Measurements from ENCODE around the gene FLT3. TPM values are rescaled to one million over a fixed set of nuclear protein-coding genes. Genes with fewer than 3 reads are reported as not detected.

The FLT3 gene
- total RNA-seq, 4 donors from 2014 or later: under 0.01 to 0.90 (median 0.24) TPM; not detected in 1

GRCh38 chr13:27955014-27955591 lies 145.3 kb downstream of the FLT3 start:
- Histone ChIP-seq H3K36me3 (no peaks in the 10 kb centered on the region), H3K4me1 (peaks cover 0 to 7% of the 10 kb centered on the region in 2 donors), H3K4me3 (no peak overlapping the region), H3K9me3 (no peaks in the 10 kb centered on the region), H3K27me3 (peaks cover 18 to 65% of the 10 kb centered on the region in 2 donors), H3K27ac (no peak overlapping the region)
- TF ChIP-seq CTCF (IDR thresholded peaks at IDR 0.05) (no peak), POLR2A (IDR thresholded peaks at IDR 0.05) (no peak)
- intact Hi-C loops (cut with DNase I; ENCODE audit: low total_unique reads): no loop called here
- DNase-seq: no peak

GRCh38 chr13:27954406-27954851 lies 145.9 kb downstream of the FLT3 start:
- H3K4me1 ChIP-seq: peaks cover 0 to 7% of the 10 kb centered on the region in 2 donors
- intact Hi-C loops (cut with DNase I; ENCODE audit: low total_unique reads): no loop called here
- H3K36me3 ChIP-seq: no peaks in the 10 kb centered on the region
- TF ChIP-seq POLR2A (IDR thresholded peaks at IDR 0.05) (no peak), CTCF (IDR thresholded peaks at IDR 0.05) (no peak)
- no peak for DNase-seq
- no peak overlapping the region for H3K27ac ChIP-seq
- no peaks in the 10 kb centered on the region for H3K9me3 ChIP-seq
- peak overlapping the region; percentile 6 to 39 for H3K4me3 ChIP-seq
- peaks cover 11 to 59% of the 10 kb centered on the region in 2 donors for H3K27me3 ChIP-seq

- Histone ChIP-seq H3K27me3 (peaks cover 9 to 53% of the 10 kb centered on the region in 2 donors), H3K36me3 (no peaks in the 10 kb centered on the region), H3K4me1 (peaks cover 0 to 7% of the 10 kb centered on the region in 2 donors), H3K4me3 (peak overlapping the region; percentile 6 to 39), H3K9me3 (no peaks in the 10 kb centered on the region), H3K27ac (no peak overlapping the region)
- no peak for TF ChIP-seq POLR2A (IDR thresholded peaks at IDR 0.05)
- TF ChIP-seq CTCF (IDR thresholded peaks at IDR 0.05): peak; percentile 36 to 75 (median 68)
- intact Hi-C loops (cut with DNase I; ENCODE audit: low total_unique reads): no loop called here
- peak; percentile 23 to 56 for DNase-seq
Observed at GRCh38 chr13:27953676-27954405, 146.5 kb downstream of the FLT3 start.

Small RNA genes lying within 50 kb of the gene (small RNA-seq; reads per million reads assigned to genes)
- gene RN7SL272P: not detected

Other genes with a start within 250 kb of the FLT3 start
- gene PDX1, start 180.6 kb downstream of the FLT3 start, total RNA-seq: not detected
- gene CDX2, start 131.3 kb downstream of the FLT3 start, total RNA-seq: under 1 TPM in 1 of 4 donors, not detected in 3; 0.29 TPM
- gene URAD, start 111.9 kb downstream of the FLT3 start, total RNA-seq: not detected
- 10 to 100 TPM; 17.4 to 61.4 (median 48.2) TPM for gene PAN3, start 38.0 kb upstream of the FLT3 start, total RNA-seq